Measurements from ENCODE around the gene PRPF4.
"Not testable (repeated sequence)": the region's sequence is repeated elsewhere in the genome, so short reads cannot be mapped to it uniquely, and the experiment has no call there.

Gene PRPF4

DNA sequence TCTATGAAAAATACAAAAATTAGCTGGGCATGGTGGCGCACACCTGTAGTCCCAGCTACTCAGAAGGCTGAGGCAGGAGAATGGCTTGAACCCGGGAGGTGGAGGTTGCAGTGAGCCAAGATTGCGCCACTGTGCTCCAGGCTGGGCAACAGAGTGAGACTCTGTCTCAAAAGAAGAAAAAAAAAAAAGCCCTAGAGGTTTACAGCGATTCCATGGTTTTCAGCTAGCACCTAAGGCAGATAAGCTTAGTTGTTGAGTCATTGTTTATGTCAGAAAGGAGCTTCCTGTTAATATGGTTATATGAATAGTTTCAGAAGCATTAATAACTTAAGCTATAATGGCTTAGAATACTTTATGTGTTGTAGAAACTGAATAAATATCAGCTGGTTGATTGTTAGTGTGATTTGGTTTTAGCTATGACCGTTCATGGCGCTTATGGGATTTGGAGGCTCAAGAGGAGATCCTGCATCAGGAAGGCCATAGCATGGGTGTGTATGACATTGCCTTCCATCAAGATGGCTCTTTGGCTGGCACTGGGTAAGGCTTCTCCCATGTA lies 14.7 kb downstream of the PRPF4 start:
- no peaks in the 10 kb centered on the region for H3K27me3 Mint-ChIP-seq
- intact Hi-C loops (cut with micrococcal nuclease): no loop called here
- H3K27ac Mint-ChIP-seq: no peak overlapping the region
- H3K4me1 Mint-ChIP-seq (ENCODE audit: low read depth): no peaks in the 10 kb centered on the region
- peaks cover 78% of the 10 kb centered on the region for H3K36me3 Mint-ChIP-seq (ENCODE audit: low read depth)
- no peak overlapping the region for H3K4me3 Mint-ChIP-seq
- H3K9me3 Mint-ChIP-seq: no peaks in the 10 kb centered on the region

DNA sequence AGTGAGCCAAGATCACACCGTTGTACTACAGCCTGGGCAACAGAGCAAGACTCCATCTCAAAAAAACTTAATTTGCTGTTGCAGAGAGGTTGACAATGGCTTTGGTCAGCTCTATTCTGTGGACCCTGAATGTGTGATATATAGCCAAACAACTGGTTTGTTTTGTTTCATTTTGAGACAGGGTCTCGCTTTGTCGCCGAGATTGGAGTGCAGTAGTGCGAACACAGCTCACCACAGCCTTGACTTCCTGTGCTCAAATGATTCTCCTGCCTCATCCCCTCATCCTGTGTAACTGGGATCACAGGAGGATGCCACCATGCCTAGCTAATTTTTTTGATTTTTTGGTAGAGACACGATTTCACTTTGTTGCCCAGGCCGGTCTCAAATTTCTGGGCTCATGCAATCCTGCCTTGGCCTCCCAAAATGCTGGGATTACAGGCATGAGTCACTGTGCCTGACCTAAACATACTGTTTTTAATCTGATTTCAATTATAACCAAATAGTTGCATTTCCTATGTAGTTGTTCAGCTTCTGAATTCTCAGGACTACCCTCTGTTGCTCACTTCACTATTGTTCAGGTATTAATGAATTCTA lies 17.9 kb downstream of the PRPF4 start:
- H3K36me3 Mint-ChIP-seq (ENCODE audit: low read depth): peaks cover 53% of the 10 kb centered on the region
- H3K4me3 Mint-ChIP-seq: no peak overlapping the region
- peaks cover 6% of the 10 kb centered on the region for H3K4me1 Mint-ChIP-seq (ENCODE audit: low read depth)
- H3K9me3 Mint-ChIP-seq: no peaks in the 10 kb centered on the region
- H3K27ac Mint-ChIP-seq: no peak overlapping the region
- no peaks in the 10 kb centered on the region for H3K27me3 Mint-ChIP-seq
- intact Hi-C loops (cut with micrococcal nuclease): no loop called here

DNA sequence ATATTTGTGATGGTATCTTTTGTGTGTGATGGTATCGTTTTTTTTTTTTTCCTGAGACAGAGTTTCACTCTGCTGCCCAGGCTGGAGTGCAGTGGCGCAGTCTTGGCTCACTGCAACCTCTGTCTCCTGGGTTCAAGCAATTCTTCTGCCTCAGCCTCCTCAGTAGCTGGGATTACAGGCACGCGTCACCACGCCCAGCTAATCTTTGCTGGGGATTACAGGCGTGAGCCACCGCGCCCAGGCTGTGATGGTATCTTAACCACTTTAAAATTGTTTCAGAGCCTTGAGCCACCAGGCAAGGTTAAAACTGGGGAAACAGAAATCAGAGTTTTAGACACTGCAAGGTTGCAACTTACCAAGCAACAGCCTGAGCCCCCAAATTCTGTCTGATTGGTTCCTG lies 20.8 kb downstream of the PRPF4 start:
- Mint-ChIP-seq H3K4me1 (ENCODE audit: low read depth) (peaks cover 18% of the 10 kb centered on the region), H3K36me3 (ENCODE audit: low read depth) (peaks cover 24% of the 10 kb centered on the region)
- H3K9me3 Mint-ChIP-seq; intact Hi-C loops (cut with micrococcal nuclease); H3K4me3 Mint-ChIP-seq; H3K27ac Mint-ChIP-seq; H3K27me3 Mint-ChIP-seq: not testable (repeated sequence)

DNA sequence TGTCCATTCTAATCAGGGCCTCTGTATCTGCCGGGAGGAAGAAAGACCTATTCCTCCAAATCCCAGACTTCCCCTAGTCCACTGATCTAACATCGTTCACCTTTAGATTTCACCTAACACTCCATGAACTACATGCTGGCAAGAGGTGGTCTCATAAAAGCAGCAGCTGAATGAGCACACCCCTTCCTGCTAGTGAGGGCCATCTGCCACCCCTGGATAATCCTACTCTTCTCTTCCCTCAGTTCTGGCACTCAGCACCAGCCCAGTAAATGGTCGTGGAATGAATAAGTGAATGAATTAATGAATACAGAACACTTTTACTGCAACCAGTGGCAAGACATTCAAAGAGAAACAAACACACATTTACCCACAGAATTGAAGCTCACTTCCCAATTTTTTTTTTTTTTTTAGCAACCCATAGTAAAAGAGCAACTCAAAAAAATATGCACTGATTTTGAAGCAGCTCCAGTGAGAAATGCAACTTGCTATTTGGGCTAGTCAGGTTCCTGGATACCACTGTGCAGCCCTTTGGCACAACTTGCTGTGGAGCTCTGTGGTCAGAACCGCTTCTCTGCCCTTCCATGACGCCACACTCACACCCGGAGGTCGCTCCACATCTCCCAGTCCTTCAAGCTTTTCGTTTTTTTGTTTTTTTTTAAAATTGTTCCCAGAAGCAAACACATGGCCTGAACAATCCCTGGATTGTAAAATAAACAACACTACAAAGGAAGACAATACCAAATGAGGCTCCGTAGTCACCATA lies 21.5 kb downstream of the PRPF4 start:
- Mint-ChIP-seq H3K9me3 (no peaks in the 10 kb centered on the region), H3K27me3 (no peaks in the 10 kb centered on the region), H3K4me3 (no peak overlapping the region), H3K36me3 (ENCODE audit: low read depth) (peaks cover 17% of the 10 kb centered on the region), H3K27ac (no peak overlapping the region), H3K4me1 (ENCODE audit: low read depth) (peaks cover 18% of the 10 kb centered on the region)
- intact Hi-C loops (cut with micrococcal nuclease): no loop called here

DNA sequence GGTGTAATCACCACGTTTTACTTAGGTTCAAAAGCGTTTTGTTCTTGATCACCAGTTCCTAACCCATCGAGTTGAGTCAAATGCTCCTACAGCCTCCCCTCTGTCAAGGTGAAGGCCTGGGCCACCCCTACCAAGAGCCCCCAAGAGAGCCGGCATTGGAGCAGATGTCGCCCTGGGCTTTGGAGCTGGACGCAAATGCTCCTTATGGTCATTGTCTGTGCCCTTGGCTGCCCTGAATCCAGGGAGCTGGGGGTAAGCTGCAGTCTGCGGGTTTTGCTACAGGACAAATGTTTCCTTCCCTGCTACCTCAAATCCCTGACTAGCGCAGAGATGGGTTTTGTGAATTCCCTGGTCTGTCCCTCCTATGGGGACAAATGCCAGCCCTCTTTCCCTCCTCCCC lies 22.9 kb downstream of the PRPF4 start:
- no peak overlapping the region for H3K27ac Mint-ChIP-seq
- H3K4me3 Mint-ChIP-seq: no peak overlapping the region
- intact Hi-C loops (cut with micrococcal nuclease): no loop called here
- no peaks in the 10 kb centered on the region for H3K9me3 Mint-ChIP-seq
- peaks cover 18% of the 10 kb centered on the region for H3K4me1 Mint-ChIP-seq (ENCODE audit: low read depth)
- H3K27me3 Mint-ChIP-seq: peaks cover 1% of the 10 kb centered on the region
- peaks cover 3% of the 10 kb centered on the region for H3K36me3 Mint-ChIP-seq (ENCODE audit: low read depth)

DNA sequence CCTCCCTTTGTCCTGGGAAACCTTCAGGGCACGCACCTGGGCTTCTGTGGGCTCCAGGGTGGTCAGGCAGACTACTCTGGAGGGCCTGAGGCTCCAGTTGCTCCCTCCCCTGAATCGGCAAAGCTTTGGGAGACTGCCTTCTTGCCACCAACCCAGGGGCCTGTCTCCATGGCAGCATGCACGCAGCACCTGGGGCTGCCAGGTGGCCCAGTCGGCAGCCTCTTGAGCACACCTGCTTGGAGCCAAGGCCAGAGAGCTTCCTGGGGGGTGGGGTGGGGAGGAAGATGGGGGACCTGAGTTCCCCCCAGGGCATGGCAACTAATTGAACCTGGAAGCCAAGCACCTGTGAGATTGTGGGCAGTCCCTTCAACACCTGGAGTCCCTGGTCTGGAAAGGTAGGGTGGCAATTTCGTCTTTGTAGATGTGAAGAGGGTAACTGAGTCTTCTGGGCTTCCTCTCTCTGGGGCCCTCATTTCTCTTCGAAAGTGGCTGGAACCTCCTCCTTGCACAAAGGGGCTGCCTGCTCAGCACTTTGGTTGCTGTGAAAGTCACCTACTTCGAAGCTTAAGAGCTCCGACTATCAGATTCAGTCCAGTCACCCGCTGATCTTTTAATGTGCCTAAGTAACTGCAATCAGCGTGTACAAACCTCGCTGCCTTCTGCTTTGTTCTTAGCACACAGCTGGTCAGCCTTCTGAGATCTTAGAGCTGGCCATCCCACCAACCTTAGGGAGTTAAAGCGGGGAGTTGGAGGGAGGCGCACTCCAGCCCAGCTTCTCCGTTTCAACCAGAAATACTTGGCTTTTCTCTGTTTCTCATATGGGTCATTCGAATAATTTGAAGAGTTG lies 23.7 kb downstream of the PRPF4 start:
- Mint-ChIP-seq H3K27ac (no peak overlapping the region), H3K36me3 (ENCODE audit: low read depth) (no peaks in the 10 kb centered on the region), H3K27me3 (peaks cover 1% of the 10 kb centered on the region), H3K9me3 (no peaks in the 10 kb centered on the region), H3K4me1 (ENCODE audit: low read depth) (peaks cover 18% of the 10 kb centered on the region), H3K4me3 (no peak overlapping the region)
- intact Hi-C loops (cut with micrococcal nuclease): no loop called here

DNA sequence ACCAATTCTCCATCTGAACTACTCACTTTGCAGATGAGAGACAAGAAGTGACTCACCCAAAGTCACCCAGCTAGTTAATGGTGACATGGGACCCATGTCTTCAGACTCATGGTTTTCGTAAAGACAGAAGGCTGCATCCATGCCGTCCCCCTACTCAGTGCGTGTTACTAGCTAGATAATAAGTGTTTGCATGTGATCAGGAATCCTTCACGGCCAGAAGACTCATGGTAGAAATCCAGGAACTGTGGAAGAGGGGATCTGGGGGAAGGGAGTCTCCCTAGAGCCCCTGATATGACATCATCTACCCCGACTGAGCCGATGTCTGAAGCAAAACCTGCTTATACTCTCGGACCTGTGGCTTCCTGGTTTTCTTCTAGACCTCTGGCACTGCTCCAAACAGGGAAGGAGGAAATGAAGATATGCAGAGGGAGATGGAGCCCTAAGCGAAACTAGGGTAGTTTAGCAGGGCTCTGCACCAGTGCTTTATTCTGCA lies 24.4 kb downstream of the PRPF4 start:
- H3K36me3 Mint-ChIP-seq (ENCODE audit: low read depth): no peaks in the 10 kb centered on the region
- H3K4me3 Mint-ChIP-seq: no peak overlapping the region
- intact Hi-C loops (cut with micrococcal nuclease): no loop called here
- H3K4me1 Mint-ChIP-seq (ENCODE audit: low read depth): peaks cover 18% of the 10 kb centered on the region
- H3K9me3 Mint-ChIP-seq: no peaks in the 10 kb centered on the region
- H3K27ac Mint-ChIP-seq: peak overlapping the region; percentile 22
- H3K27me3 Mint-ChIP-seq: peaks cover 1% of the 10 kb centered on the region

DNA sequence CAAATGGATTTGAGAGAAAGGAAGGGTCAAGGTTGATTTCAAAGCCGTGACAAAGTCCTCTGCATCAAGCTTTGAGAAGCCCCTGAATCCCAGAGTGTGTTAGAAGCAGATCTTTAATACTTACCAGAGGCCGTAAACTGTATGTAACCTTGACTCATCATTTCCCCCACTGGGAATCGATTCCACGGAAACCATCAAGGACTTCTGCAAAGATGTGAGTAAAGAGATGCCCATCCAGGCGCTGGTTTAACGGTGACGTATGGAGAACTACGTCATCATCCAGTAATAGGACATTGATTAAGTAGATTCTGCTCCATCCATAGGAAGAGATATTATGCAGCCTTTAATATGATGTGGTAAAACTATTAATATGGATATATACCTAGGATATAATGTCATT lies 26.1 kb downstream of the PRPF4 start:
- Mint-ChIP-seq H3K27me3 (peaks cover 1% of the 10 kb centered on the region), H3K4me3 (no peak overlapping the region), H3K27ac (no peak overlapping the region), H3K9me3 (no peaks in the 10 kb centered on the region), H3K4me1 (ENCODE audit: low read depth) (peaks cover 23% of the 10 kb centered on the region), H3K36me3 (ENCODE audit: low read depth) (no peaks in the 10 kb centered on the region)
- intact Hi-C loops (cut with micrococcal nuclease): no loop called here

DNA sequence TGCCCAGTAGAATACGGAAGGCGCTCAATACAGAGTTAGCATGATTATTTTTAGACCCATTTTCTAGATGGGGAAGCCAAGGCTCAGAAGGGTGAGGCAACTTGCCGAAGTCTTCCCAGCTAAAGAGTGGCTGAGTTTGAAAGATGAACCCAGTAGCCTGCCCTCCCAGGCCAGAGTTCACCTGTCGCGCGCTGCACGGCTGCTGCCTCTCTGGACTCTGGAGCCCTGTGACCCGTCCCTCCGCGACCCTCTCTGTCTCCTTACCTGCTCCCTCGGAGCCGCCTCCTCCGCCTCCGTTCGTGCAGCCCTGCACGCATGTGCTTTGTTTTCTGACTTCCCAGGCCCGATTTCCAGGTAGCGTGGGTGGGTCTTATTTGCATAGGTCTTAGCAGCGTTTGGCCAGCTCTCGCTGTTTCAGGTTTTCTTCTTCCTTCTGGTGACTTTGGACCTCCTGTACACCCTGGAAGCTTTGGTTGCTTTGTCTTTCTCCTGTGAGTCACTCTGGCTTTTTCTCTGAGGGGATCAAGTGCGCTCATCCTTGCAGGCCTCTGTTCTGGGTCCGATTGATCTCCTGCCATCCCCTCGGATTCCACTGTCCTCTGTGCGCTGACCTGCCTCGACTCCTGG lies 27.4 kb downstream of the PRPF4 start, which contains the start of gene RNF183:
Gene RNF183, minus strand, starts transcription at position 585 of the 627 bp plus-strand sequence. CDS start 5,192 bp downstream, outside the sequence.
- Mint-ChIP-seq H3K4me3 (no peak within 1 kb of the TSS), H3K27ac (no peak within 1 kb of the TSS), H3K27me3 (peaks cover 1% of the 10 kb centered on the region), H3K4me1 (ENCODE audit: low read depth) (peaks cover 18% of the 10 kb centered on the region), H3K9me3 (no peaks in the 10 kb centered on the region), H3K36me3 (ENCODE audit: low read depth) (no peaks in the 10 kb centered on the region)
- intact Hi-C loops (cut with micrococcal nuclease): no loop called here

DNA sequence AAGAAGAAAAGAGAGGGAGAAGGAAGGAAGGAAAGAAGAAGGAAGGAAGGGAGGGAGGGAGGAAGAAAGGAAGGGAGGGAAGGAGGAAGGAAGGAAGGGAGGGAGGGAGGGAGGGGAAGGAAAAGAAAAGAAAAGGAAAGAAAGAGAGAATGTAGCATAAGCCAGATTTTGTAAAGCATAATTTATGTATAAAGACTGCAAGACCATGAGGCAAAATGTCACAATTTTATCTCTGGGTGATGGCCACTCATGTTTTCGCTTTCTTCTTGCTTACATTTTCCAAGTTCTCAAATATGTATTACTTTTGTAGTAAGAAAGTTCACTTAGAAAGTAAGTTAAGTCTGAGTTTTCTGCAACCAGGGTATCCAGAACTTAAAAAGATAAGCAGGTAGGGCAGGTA lies 31.1 kb downstream of the PRPF4 start:
- intact Hi-C loops (cut with micrococcal nuclease): no loop called here
- peaks cover 1% of the 10 kb centered on the region for H3K27me3 Mint-ChIP-seq
- H3K4me1 Mint-ChIP-seq (ENCODE audit: low read depth): peaks cover 6% of the 10 kb centered on the region
- H3K27ac Mint-ChIP-seq: no peak overlapping the region
- H3K9me3 Mint-ChIP-seq: no peaks in the 10 kb centered on the region
- H3K4me3 Mint-ChIP-seq: no peak overlapping the region
- no peaks in the 10 kb centered on the region for H3K36me3 Mint-ChIP-seq (ENCODE audit: low read depth)

DNA sequence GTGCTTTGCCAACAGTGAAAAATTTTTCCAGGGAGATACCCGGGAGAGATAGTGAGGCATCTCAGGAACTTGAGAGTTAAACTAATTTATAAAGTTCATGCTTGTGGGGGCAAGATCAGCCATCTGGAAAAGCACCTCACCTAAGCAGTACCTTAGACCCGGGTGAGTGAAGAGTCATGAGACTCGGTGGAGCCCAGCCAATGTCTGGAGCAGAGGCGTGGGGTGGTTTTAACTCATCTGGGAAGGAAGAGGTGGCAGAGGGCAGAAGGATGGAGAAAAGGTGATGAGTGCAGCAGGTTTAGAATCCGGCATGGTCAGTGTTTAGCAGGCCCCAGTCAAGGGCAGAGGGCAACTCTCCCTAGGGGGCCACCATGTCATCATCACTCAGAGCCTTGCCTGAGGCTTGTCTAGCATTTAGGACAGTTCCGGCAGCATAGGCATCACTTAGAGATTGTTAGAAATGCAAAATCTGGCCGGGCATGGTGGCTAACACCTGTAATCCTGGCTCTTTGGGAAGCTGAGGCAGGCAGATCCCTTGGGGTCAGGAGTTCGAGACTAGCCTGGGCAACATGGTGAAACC lies 32.0 kb downstream of the PRPF4 start:
- H3K36me3 Mint-ChIP-seq (ENCODE audit: low read depth): no peaks in the 10 kb centered on the region
- no peak overlapping the region for H3K4me3 Mint-ChIP-seq
- intact Hi-C loops (cut with micrococcal nuclease): no loop called here
- H3K4me1 Mint-ChIP-seq (ENCODE audit: low read depth): peaks cover 6% of the 10 kb centered on the region
- H3K9me3 Mint-ChIP-seq: no peaks in the 10 kb centered on the region
- no peak overlapping the region for H3K27ac Mint-ChIP-seq
- H3K27me3 Mint-ChIP-seq: peaks cover 1% of the 10 kb centered on the region

DNA sequence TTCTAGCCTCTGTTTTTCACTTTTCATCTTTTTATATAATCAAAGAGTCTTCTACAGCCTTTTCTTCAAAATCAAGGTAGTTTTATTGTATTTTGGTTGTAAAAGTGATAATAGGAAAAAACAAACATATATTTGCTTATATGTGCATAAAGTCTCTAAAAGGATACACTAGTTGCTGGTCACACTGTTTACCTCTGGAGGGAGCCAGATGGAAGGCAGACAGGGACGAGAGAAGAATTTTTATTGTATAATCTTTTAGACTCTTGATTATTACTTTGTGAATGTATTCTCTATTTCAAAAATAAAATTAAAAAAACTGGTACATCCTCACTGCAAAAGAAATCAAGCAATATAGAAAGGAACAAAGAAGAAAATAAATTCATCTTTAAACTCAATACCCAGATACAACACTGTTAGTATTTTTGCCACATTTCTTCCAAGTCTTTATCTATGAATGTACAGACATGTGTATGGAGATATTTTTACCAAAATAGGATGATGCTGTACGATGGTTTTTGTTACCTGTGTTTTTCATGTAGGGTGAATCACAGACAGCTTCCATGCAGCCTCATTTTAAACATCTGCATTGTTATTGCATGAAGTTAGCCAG lies 33.9 kb downstream of the PRPF4 start:
- no peaks in the 10 kb centered on the region for H3K36me3 Mint-ChIP-seq (ENCODE audit: low read depth)
- intact Hi-C loops (cut with micrococcal nuclease): loop anchor here (1.0 kb wide), 1 partner anchor 98 kb away; no protein-coding TSS in a partner anchor
- no peak overlapping the region for H3K4me3 Mint-ChIP-seq
- no peak overlapping the region for H3K27ac Mint-ChIP-seq
- H3K27me3 Mint-ChIP-seq: no peaks in the 10 kb centered on the region
- H3K4me1 Mint-ChIP-seq (ENCODE audit: low read depth): peaks cover 6% of the 10 kb centered on the region
- H3K9me3 Mint-ChIP-seq: no peaks in the 10 kb centered on the region

DNA sequence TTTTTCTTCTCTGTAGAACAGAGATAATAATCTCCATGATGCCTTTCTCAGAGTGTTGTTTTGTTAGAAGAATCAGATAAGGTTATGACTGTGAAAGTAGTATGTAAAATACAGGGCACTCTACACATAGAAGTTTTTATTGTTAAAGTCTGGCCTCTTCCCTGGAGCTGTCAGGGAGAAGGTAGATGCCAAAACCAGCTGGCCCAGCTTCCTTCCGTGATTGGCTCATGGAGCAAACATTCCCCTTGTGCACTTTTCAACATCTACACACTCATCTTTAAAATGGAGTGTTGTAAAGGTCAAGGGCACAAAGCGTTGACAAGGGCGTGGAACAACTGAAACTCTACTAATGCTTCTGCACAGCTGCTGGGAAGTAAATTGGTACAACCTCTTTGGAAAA lies 35.1 kb downstream of the PRPF4 start:
- H3K27ac Mint-ChIP-seq: no peak overlapping the region
- H3K36me3 Mint-ChIP-seq (ENCODE audit: low read depth): no peaks in the 10 kb centered on the region
- H3K9me3 Mint-ChIP-seq: no peaks in the 10 kb centered on the region
- intact Hi-C loops (cut with micrococcal nuclease): no loop called here
- no peaks in the 10 kb centered on the region for H3K27me3 Mint-ChIP-seq
- peaks cover 6% of the 10 kb centered on the region for H3K4me1 Mint-ChIP-seq (ENCODE audit: low read depth)
- no peak overlapping the region for H3K4me3 Mint-ChIP-seq

Measured in dendritic cell treated with granulocyte-macrophage colony-stimulating factor and Interleukin-4, amounts not matched to agents 40 ng/mL and 50 ng/mL, for 4 days (primary cell).